A549 (cell line): ENCODE results near the gene RAI14.

Source experiments
- CBX8 ChIP-seq: fragments of 200-600 bp; sonication (generic); IDR thresholded peaks from 2 replicates; pipeline ENCODE4 v1.6.1; 2016
- POLR2A ChIP-seq: IDR thresholded peaks from 2 replicates; pipeline ENCODE4 v1.6.1; 2012; ENCODE audit warnings: mild to moderate bottlenecking, low read length
- POLR2AphosphoS2 ChIP-seq: conservative IDR thresholded peaks from 2 replicates; pipeline ENCODE4 v1.6.1; 2012; ENCODE audit warnings: low read length, improper control_type of control experiment, inconsistent platforms
- TP53 ChIP-seq: fragments of 250-450 bp; sonication (Bioruptor Pico); IDR thresholded peaks from 2 replicates; pipeline ENCODE4 v1.5.0; 2021; ENCODE audit warnings: mild to moderate bottlenecking, moderate library complexity

GRCh38 chr5:34715711-34716110 is 59.6 kb downstream of the RAI14 start:
- TF ChIP-seq POLR2AphosphoS2 (no peak), POLR2A (no peak), CBX8 (no peak), TP53 (CRISPR knock-in tag) (no peak)
